HG03095 (cell line): ENCODE results near the gene PPP1R14C.

Source experiments
- ATAC-seq: cut with Tn5 transposase; IDR thresholded peaks from one replicate; pipeline ENCODE4 v1.9.1; 2021; ENCODE audit warnings: moderate library complexity; ENCODE audit not compliant: unreplicated experiment

The PPP1R14C gene

GRCh38 chr6:150142670-150143515 is at the start of gene PPP1R14C:
Gene PPP1R14C, plus strand, starts transcription at chr6:150143044. Its CDS starts 149 bp downstream, at chr6:150143193.
- no peak for ATAC-seq

- ATAC-seq = no peak
These were observed 49.4 kb upstream of the PPP1R14C start for GRCh38 chr6:150093397-150093796.

- no peak for ATAC-seq
These were observed 44.7 kb upstream of the PPP1R14C start for GRCh38 chr6:150098155-150098554.

- ATAC-seq = no peak
These were observed 43.3 kb upstream of the PPP1R14C start for GRCh38 chr6:150099546-150099945.

GRCh38 chr6:150099953-150100352 is 42.9 kb upstream of the PPP1R14C start:
- ATAC-seq = no peak

- no peak for ATAC-seq
These were observed 42.1 kb upstream of the PPP1R14C start for GRCh38 chr6:150100745-150101144.

GRCh38 chr6:150102750-150103270 is 40.0 kb upstream of the PPP1R14C start:
- ATAC-seq = no peak

GRCh38 chr6:150112233-150112632 is 30.6 kb upstream of the PPP1R14C start:
- ATAC-seq = no peak

GRCh38 chr6:150115769-150116168 is 27.1 kb upstream of the PPP1R14C start:
- no peak for ATAC-seq

GRCh38 chr6:150116200-150116800 is 26.5 kb upstream of the PPP1R14C start:
- ATAC-seq = no peak

GRCh38 chr6:150118203-150118602 is 24.6 kb upstream of the PPP1R14C start:
- ATAC-seq = no peak

- no peak for ATAC-seq
These were observed 24.2 kb upstream of the PPP1R14C start for GRCh38 chr6:150118627-150119026.

- no peak for ATAC-seq
These were observed 23.7 kb upstream of the PPP1R14C start for GRCh38 chr6:150119173-150119572.

- no peak for ATAC-seq
These were observed 19.2 kb upstream of the PPP1R14C start for GRCh38 chr6:150123645-150124044.

GRCh38 chr6:150124235-150124634 is 18.6 kb upstream of the PPP1R14C start:
- ATAC-seq = no peak

GRCh38 chr6:150126641-150127291 is 16.1 kb upstream of the PPP1R14C start:
- ATAC-seq = no peak

GRCh38 chr6:150128425-150128824 is 14.4 kb upstream of the PPP1R14C start:
- no peak for ATAC-seq

- ATAC-seq = no peak
These were observed 13.0 kb upstream of the PPP1R14C start for GRCh38 chr6:150129616-150130505.

- ATAC-seq = no peak
These were observed 9.2 kb upstream of the PPP1R14C start for GRCh38 chr6:150133686-150134085.

- ATAC-seq = no peak
These were observed 8.4 kb upstream of the PPP1R14C start for GRCh38 chr6:150134280-150134920.
